Brain microvascular endothelial cell (primary cell): ENCODE data around the gene ETS2.

Experiments used
- DNase-seq: peaks from one replicate; pipeline ENCODE4 v3.0.0-alpha.2; 2020
- H3K27ac ChIP-seq: fragments of 250-450 bp; sonication (Bioruptor Pico); 2 replicates; pipeline ENCODE4 v1.5.1; 2020; ENCODE audit warnings: mild to moderate bottlenecking, moderate library complexity
- H3K27me3 ChIP-seq: fragments of 250-450 bp; sonication (Bioruptor Pico); replicated peaks from 2 replicates; pipeline ENCODE4 v1.5.1; 2020; ENCODE audit warnings: mild to moderate bottlenecking
- H3K36me3 ChIP-seq: fragments of 250-450 bp; sonication (Bioruptor Pico); replicated peaks from 2 replicates; pipeline ENCODE4 v1.5.1; 2020; ENCODE audit warnings: mild to moderate bottlenecking
- H3K4me3 ChIP-seq: 2 replicates; pipeline ENCODE4 v1.5.1; 2011; ENCODE audit warnings: low read depth, mild to moderate bottlenecking, control low read depth, low read length, moderate library complexity
- CTCF ChIP-seq: IDR thresholded peaks from 2 replicates; pipeline ENCODE4 v1.5.1; 2011; ENCODE audit warnings: low read depth, mild to moderate bottlenecking, moderate library complexity, low read length, control low read depth, inconsistent platforms; ENCODE audit errors: missing control alignments
- in situ Hi-C: cut with HindIII; loops from 2 replicates; pipeline ENCODE4 v1.10.0; 2017; ENCODE audit warnings: low sequenced_read_pairs, low pct_ligation_motif_present

Gene ETS2

DNA sequence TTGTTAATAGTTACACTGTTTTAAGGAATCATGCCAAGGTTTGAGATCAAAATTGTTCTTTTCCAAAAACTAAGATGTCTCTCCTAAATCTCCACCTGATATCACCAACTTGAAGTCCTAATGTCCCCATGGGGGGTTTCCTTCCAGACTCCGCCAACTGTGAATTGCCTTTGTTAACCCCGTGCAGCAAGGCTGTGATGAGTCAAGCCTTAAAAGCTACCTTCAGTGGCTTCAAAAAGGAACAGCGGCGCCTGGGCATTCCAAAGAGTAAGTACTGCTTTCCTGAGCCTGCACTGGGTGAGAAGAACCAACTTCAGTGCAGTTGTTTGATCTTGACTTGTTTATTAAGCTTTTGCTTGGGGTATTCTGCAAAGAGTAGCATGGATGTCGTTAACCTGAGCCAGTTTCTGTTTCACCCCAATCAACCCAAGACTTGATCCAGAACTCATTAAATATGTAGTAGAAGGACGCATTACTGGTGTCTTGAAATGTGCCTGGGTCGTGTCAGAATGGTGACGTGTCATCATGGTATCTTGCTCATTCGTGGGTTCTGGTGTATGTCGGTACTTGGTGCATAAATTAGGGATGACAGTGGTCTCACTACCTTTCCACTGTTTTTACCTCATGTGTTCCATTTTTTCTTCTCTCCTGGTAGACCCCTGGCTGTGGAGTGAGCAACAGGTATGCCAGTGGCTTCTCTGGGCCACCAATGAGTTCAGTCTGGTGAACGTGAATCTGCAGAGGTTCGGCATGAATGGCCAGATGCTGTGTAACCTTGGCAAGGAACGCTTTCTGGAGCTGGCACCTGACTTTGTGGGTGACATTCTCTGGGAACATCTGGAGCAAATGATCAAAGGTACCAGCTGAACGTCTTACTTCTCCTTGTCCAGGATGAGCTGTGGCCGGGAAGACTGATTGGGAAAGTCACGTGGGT lies 8.7 kb downstream of the ETS2 start:
- no peak for DNase-seq
- TF ChIP-seq CTCF: no peak
- peaks cover 68% of the 10 kb centered on the region for H3K36me3 ChIP-seq
- in situ Hi-C loops: no loop called here
- H3K27me3 ChIP-seq: no peaks in the 10 kb centered on the region
- H3K4me3 ChIP-seq: no peak overlapping the region
- no peak overlapping the region for H3K27ac ChIP-seq

DNA sequence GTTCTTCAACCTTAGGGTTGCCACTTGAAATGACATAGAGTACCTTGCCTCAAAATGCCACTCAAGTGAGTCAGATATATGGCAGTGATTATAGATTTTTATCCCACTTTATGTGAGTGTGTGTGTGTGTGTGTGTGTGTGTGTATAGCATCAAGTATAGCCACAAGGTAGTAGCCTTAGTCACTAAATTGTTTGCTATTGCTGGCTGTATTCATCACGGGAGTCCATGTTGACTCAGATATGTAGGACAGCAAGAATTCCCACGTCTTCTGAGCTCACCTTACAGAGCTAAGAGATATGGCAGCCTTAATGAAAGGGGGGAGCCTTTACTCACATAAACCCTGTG lies 9.3 kb downstream of the ETS2 start:
- in situ Hi-C loops: no loop called here

GRCh38 chr21:38816400-38816977 lies 10.8 kb downstream of the ETS2 start:
- no peak for TF ChIP-seq CTCF
- Histone ChIP-seq H3K4me3 (no peak overlapping the region), H3K27me3 (no peaks in the 10 kb centered on the region), H3K36me3 (peaks cover 82% of the 10 kb centered on the region), H3K27ac (no peak overlapping the region)
- no peak for DNase-seq
- in situ Hi-C loops: no loop called here

More for the DNA sequence above, 9.3 kb downstream of the ETS2 start:
- DNase-seq: peak; percentile 36
- Histone ChIP-seq H3K27me3 (no peaks in the 10 kb centered on the region), H3K4me3 (no peak overlapping the region), H3K27ac (peak overlapping the region; percentile 31), H3K36me3 (peaks cover 74% of the 10 kb centered on the region)
- TF ChIP-seq CTCF: no peak

DNA sequence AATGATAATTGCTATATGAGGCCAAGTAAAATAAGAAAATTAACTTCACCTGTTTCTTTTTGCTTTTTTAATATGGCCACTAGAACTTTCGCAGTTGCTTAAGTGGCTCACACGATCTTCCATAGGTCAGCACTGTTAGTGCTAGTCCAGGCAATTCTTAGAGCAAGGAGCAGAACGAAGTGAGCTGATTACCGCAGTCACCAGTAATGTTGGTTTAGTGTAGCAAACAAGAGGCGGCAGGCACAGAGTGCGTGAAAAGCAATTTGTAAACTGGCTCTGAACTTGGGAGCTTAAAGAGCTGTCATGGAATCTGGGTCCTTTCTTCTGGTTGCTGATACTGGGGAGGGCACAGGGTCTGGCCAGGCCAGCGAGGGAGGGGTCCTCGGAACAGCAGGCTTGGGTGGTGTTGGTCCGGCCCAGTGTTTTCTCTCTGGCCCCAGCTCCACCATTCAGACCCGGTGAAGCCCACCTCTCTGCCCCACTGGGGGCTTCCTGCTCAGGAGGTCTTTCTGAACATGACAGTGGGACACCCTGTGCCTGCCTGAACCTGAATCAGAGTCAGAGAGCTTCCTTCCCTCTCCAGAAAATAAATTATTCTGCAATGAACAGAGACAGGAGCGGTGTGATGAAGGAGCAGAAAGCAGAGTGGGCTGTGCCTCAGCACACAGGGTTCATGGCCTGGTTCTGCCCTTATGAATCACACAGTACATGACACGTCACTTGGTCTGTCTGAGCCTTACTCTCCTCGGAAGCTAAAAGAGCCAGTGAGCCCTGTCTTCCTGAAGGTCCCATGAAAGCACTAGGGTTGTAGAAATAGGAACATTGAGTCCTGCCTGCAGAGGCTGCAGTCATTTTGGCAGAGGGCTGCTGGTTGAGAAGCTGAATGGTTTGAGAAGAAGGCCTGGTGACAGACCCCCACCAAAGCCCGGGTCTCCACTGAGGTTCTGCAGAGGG lies 11.9 kb downstream of the ETS2 start:
- H3K27ac ChIP-seq: peak overlapping the region; percentile 82
- no peak for TF ChIP-seq CTCF
- H3K4me3 ChIP-seq: no peak overlapping the region
- peaks cover 92% of the 10 kb centered on the region for H3K36me3 ChIP-seq
- in situ Hi-C loops: no loop called here
- no peaks in the 10 kb centered on the region for H3K27me3 ChIP-seq
- DNase-seq: peak; percentile 87

GRCh38 chr21:38818325-38818723 lies 12.6 kb downstream of the ETS2 start:
- in situ Hi-C loops: no loop called here

More at GRCh38 chr21:38818325-38818723, 12.6 kb downstream of the ETS2 start:
- no peak overlapping the region for H3K4me3 ChIP-seq
- DNase-seq: no peak
- no peaks in the 10 kb centered on the region for H3K27me3 ChIP-seq
- H3K36me3 ChIP-seq: peaks cover 91% of the 10 kb centered on the region
- peak overlapping the region; percentile 82 for H3K27ac ChIP-seq
- TF ChIP-seq CTCF: no peak
